K562 (cell line): Measurements from ENCODE around the gene ARG1. TPM values are rescaled to one million over a fixed set of nuclear protein-coding genes. Genes with fewer than 3 reads are reported as not detected.

Experiments used
- ARID1B ChIP-seq: fragments of 450-650 bp; IDR thresholded peaks from 2 replicates; pipeline ENCODE4 v1.6.1; 2016; ENCODE audit warnings: antibody characterized with exemption, mild to moderate bottlenecking, inconsistent platforms
- BDP1 ChIP-seq: IDR thresholded peaks from 3 replicates; pipeline ENCODE4 v1.6.1; 2011; ENCODE audit not compliant: insufficient read length, insufficient read depth
- ESRRA ChIP-seq: fragments of 450-650 bp; IDR thresholded peaks from 2 replicates; pipeline ENCODE4 v1.6.1; 2014; ENCODE audit warnings: low read depth, mild to moderate bottlenecking, moderate library complexity, borderline replicate concordance
- MYNN ChIP-seq, 2 experiments: sonication (generic); formaldehyde crosslinking in 1 of 2; IDR thresholded peaks; 2 replicates each; pipeline versions ENCODE4 v1.5.0 to v1.6.1; 2016 to 2020; ENCODE audit warnings: antibody characterized with exemption in 1 of 2, missing genetic modification reagents in 1 of 2
- TCF7 ChIP-seq: sonication (generic); IDR thresholded peaks from 2 replicates; pipeline ENCODE4 v1.6.1; 2016; ENCODE audit warnings: antibody characterized with exemption, borderline replicate concordance
- TCFL5 ChIP-seq: fragments of 250-450 bp; sonication (Bioruptor Pico); conservative IDR thresholded peaks from 2 replicates; pipeline ENCODE4 v1.6.1; 2021; ENCODE audit warnings: mild to moderate bottlenecking, moderate library complexity, matching md5 sums
- ZNF143 ChIP-seq: sonication (generic); formaldehyde crosslinking; IDR thresholded peaks from 2 replicates; pipeline ENCODE4 v1.9.0; 2022; ENCODE audit warnings: mild to moderate bottlenecking, missing genetic modification reagents
- ZNF431 ChIP-seq: sonication (generic); formaldehyde crosslinking; IDR thresholded peaks from 2 replicates; pipeline ENCODE4 v1.8.0; 2022; ENCODE audit warnings: mild to moderate bottlenecking, missing genetic modification reagents
- ZNF57 ChIP-seq: fragments of 450-650 bp; formaldehyde crosslinking; IDR thresholded peaks from 2 replicates; pipeline ENCODE4 v1.4.0; 2020; ENCODE audit warnings: mild to moderate bottlenecking, moderate library complexity
- ZNF644 ChIP-seq: fragments of 200-800 bp; sonication (Bioruptor generic); IDR thresholded peaks from 2 replicates; pipeline ENCODE4 v1.6.1; 2016; ENCODE audit warnings: low read depth, missing genetic modification characterization, missing compliant biosample characterization
- ZNF785 ChIP-seq: fragments of 250-450 bp; sonication (Bioruptor Pico); IDR thresholded peaks from 2 replicates; pipeline ENCODE4 v1.4.0; 2020; ENCODE audit warnings: mild to moderate bottlenecking
- polyA plus RNA-seq, 8 experiments: library from polyadenylated mRNA; depleted of rRNA in 4 of 8; stranded (reverse) in 5 of 8; unstranded in 3 of 8; fragments of >200 nt; fragmentation: Nextera tagmentation in 2 of 8; fragmentation: Illumina TruSeq in 1 of 8; extraction: Ambion mirVana in 2 of 8; extraction: Trizol in 1 of 8; gene quantifications; 2 replicates each; pipeline versions ENCODE4 v1.2.1 to v1.2.3, GENCODE V29; 2011 to 2014; ENCODE audit warnings: inconsistent platforms in 1 of 8, missing spikeins in 1 of 8
- total RNA-seq, 7 experiments: library from RNA; depleted of rRNA in 6 of 7; stranded (reverse); fragments of >200 nt in 6 of 7; fragmentation: Illumina TruSeq in 2 of 7; extraction: Trizol in 2 of 7; gene quantifications; 2 replicates each; pipeline versions ENCODE4 v1.2.1 to v1.2.3, GENCODE V29; 2011 to 2021; ENCODE audit warnings: low replicate concordance in 1 of 7
- TF ChIP-seq, protein P1 (sequence below), 2 experiments: fragments of 450-650 bp; IDR thresholded peaks; 2 replicates each; pipeline ENCODE4 v1.6.1; 2018; ENCODE audit warnings: mild to moderate bottlenecking in 2 of 2, low read depth in 1 of 2; ENCODE audit not compliant: partially characterized antibody in 2 of 2
- TF ChIP-seq, protein P2 (sequence below): sonication (generic); formaldehyde crosslinking; IDR thresholded peaks from 2 replicates; pipeline ENCODE4 v1.5.0; 2020; ENCODE audit warnings: missing genetic modification reagents
- TF ChIP-seq, protein P3 (sequence below): sonication (generic); formaldehyde crosslinking; IDR thresholded peaks from 2 replicates; pipeline ENCODE4 v1.8.0; 2022; ENCODE audit warnings: mild to moderate bottlenecking, missing genetic modification reagents
- TF ChIP-seq, protein P4 (sequence below): fragments of 250-450 bp; sonication (Bioruptor Pico); IDR thresholded peaks from 2 replicates; pipeline ENCODE4 v1.4.0; 2020; ENCODE audit warnings: borderline replicate concordance
- TF ChIP-seq, protein P5 (sequence below): sonication (generic); formaldehyde crosslinking; IDR thresholded peaks from 2 replicates; pipeline ENCODE4 v1.8.0; 2022; ENCODE audit warnings: missing genetic modification reagents, mild to moderate bottlenecking, borderline replicate concordance

The ARG1 gene
- total and polyA plus RNA-seq, 9 of the 15 experiments (the other 6 are each of a cell fraction or from before 2014, with no cell fraction given): 0.03 to 0.20 (median 0.08) TPM; not detected in 3

DNA sequence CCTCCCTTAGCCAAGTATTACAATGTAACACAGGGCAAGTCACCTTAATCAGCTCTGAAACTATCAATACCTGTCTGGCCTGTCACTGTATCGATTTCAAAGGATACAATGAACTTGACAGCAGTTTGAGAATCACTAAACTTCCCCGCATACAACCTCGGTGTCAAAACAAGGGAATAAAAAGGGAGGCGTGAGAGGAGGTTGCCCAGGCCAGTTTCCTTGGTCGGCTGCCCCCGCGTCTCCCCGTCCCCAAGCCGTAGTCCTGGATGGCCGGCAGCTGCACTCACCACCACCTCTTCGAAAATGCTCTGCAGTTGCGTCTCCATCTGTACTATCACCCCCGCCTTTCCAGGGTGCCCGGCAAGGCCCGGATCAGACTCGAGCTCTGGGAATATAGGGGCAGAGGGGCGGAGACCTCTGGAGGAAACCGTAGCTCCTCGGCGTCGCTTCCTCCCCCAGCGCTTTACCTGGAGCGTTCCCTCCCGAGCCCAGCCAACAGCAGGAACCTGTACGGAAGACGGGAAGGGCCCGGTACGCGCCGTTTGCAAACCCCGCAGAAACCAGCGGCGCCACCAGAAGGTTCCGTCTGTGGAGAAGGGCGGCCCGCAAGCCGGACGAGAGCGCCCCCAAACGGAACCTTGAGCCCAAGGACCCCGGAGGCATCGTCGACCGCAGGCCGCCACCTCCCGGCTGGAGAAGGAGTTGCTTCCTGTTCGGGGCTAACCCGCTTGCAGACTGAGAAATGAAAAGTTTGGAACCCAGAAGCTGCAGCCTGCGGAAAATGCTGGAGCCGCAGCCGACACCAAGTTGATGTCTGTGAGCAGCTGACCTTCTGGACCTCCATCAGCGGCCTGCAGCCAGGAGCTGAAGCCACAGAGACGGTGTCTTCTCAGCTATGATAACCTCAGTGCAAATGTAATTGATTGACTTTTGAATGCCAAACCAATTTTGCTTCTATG is 55.0 kb downstream of the ARG1 start, which contains the start of gene MED23 (continued):
- TF ChIP-seq, protein P1, sequence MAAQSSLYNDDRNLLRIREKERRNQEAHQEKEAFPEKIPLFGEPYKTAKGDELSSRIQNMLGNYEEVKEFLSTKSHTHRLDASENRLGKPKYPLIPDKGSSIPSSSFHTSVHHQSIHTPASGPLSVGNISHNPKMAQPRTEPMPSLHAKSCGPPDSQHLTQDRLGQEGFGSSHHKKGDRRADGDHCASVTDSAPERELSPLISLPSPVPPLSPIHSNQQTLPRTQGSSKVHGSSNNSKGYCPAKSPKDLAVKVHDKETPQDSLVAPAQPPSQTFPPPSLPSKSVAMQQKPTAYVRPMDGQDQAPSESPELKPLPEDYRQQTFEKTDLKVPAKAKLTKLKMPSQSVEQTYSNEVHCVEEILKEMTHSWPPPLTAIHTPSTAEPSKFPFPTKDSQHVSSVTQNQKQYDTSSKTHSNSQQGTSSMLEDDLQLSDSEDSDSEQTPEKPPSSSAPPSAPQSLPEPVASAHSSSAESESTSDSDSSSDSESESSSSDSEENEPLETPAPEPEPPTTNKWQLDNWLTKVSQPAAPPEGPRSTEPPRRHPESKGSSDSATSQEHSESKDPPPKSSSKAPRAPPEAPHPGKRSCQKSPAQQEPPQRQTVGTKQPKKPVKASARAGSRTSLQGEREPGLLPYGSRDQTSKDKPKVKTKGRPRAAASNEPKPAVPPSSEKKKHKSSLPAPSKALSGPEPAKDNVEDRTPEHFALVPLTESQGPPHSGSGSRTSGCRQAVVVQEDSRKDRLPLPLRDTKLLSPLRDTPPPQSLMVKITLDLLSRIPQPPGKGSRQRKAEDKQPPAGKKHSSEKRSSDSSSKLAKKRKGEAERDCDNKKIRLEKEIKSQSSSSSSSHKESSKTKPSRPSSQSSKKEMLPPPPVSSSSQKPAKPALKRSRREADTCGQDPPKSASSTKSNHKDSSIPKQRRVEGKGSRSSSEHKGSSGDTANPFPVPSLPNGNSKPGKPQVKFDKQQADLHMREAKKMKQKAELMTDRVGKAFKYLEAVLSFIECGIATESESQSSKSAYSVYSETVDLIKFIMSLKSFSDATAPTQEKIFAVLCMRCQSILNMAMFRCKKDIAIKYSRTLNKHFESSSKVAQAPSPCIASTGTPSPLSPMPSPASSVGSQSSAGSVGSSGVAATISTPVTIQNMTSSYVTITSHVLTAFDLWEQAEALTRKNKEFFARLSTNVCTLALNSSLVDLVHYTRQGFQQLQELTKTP (IDR thresholded peaks at IDR 0.05; ENCODE audit: low read depth in 1 of 2, partially characterized antibody in 2 of 2): peak in 1 of 2 experiments; percentile 64
- TF ChIP-seq, protein P2, sequence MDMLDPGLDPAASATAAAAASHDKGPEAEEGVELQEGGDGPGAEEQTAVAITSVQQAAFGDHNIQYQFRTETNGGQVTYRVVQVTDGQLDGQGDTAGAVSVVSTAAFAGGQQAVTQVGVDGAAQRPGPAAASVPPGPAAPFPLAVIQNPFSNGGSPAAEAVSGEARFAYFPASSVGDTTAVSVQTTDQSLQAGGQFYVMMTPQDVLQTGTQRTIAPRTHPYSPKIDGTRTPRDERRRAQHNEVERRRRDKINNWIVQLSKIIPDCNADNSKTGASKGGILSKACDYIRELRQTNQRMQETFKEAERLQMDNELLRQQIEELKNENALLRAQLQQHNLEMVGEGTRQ (CRISPR knock-in tag): no peak
- TF ChIP-seq, protein P3, sequence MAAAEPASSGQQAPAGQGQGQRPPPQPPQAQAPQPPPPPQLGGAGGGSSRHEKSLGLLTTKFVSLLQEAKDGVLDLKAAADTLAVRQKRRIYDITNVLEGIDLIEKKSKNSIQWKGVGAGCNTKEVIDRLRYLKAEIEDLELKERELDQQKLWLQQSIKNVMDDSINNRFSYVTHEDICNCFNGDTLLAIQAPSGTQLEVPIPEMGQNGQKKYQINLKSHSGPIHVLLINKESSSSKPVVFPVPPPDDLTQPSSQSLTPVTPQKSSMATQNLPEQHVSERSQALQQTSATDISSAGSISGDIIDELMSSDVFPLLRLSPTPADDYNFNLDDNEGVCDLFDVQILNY: 0 out of 2 replicates have a peak, but pooled peaks have one; percentile 73
- TF ChIP-seq BDP1: no peak
- peak; percentile 56; the same call in 1 of the 2 replicates for TF ChIP-seq TCFL5 (CRISPR knock-in tag)
- TF ChIP-seq, protein P4, sequence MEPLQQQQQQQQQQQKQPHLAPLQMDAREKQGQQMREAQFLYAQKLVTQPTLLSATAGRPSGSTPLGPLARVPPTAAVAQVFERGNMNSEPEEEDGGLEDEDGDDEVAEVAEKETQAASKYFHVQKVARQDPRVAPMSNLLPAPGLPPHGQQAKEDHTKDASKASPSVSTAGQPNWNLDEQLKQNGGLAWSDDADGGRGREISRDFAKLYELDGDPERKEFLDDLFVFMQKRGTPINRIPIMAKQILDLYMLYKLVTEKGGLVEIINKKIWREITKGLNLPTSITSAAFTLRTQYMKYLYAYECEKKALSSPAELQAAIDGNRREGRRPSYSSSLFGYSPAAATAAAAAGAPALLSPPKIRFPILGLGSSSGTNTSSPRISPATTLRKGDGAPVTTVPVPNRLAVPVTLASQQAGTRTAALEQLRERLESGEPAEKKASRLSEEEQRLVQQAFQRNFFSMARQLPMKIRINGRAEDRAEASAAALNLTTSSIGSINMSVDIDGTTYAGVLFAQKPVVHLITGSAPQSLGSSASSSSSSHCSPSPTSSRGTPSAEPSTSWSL (CRISPR knock-in tag): 0 out of 2 replicates have a peak, but pooled peaks have one; percentile 68
- TF ChIP-seq ZNF431 (CRISPR knock-in tag): no peak; the same call in 1 of the 2 replicates
- TF ChIP-seq, protein P5, sequence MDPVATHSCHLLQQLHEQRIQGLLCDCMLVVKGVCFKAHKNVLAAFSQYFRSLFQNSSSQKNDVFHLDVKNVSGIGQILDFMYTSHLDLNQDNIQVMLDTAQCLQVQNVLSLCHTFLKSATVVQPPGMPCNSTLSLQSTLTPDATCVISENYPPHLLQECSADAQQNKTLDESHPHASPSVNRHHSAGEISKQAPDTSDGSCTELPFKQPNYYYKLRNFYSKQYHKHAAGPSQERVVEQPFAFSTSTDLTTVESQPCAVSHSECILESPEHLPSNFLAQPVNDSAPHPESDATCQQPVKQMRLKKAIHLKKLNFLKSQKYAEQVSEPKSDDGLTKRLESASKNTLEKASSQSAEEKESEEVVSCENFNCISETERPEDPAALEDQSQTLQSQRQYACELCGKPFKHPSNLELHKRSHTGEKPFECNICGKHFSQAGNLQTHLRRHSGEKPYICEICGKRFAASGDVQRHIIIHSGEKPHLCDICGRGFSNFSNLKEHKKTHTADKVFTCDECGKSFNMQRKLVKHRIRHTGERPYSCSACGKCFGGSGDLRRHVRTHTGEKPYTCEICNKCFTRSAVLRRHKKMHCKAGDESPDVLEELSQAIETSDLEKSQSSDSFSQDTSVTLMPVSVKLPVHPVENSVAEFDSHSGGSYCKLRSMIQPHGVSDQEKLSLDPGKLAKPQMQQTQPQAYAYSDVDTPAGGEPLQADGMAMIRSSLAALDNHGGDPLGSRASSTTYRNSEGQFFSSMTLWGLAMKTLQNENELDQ (CRISPR knock-in tag): no peak
- peak; percentile 55 for TF ChIP-seq ARID1B
- TF ChIP-seq ZNF785 (CRISPR knock-in tag): no peak
- peak; percentile 83 for TF ChIP-seq TCF7
- TF ChIP-seq ZNF644 (tag): no peak; the same call in 1 of the 2 replicates
- TF ChIP-seq ZNF57 (CRISPR knock-in tag): no peak
- peak; percentile 65; the same call in 1 of the 2 replicates for TF ChIP-seq MYNN (IDR thresholded peaks at IDR 0.05)
- no peak for TF ChIP-seq MYNN (CRISPR knock-in tag; IDR thresholded peaks at IDR 0.05)
- no peak for TF ChIP-seq ZNF143 (CRISPR knock-in tag)
- peak; percentile 93 for TF ChIP-seq ESRRA
